HG02610 (cell line): ENCODE data around the gene STAT1.
"Not testable (repeated sequence)": the region's sequence is repeated elsewhere in the genome, so short reads cannot be mapped to it uniquely, and the experiment has no call there.

ENCODE experiments used
- ATAC-seq: cut with Tn5 transposase; IDR thresholded peaks from one replicate; pipeline ENCODE4 v1.9.1; 2021; ENCODE audit warnings: mild to moderate bottlenecking, moderate library complexity; ENCODE audit not compliant: unreplicated experiment

STAT1 gene

DNA sequence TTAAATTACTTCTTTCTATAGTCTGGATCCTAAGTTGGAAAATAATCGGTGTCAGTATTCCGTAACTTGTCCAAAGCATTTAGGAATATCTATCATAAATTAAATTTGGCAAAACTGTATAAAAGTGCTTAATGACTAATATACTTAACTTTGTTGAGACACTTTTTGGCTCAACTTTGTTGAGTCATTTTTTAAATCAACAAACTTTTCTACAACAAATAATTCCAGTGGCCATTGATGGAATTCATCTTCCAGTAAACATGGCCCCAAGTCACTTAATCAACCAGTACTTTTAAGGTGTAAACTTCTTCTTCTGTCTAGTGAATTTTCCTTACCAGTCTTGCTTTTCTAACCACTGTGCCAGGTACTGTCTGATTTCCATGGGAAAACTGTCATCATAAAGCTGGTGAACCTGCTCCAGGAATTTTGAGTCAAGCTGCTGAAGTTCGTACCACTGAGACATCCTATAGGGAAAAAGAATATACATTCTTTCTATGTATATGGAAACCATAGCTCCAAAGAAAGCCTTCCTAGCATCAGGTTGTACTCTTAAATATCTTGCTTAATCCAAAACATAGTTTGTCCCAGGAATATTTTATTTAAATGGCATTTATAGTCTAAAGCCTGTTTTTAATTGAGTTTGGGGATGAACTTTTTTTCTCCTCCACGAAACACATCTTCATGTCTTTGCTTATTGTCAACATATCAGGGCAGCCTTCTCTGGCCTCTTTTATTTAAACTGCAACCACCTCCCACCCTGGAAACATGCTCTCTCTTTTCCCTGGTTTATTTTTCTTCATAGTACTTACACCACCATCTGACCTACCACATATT is 4.2 kb downstream of the STAT1 start:
- no peak for ATAC-seq

GRCh38 chr2:191008286-191008685 is 5.7 kb downstream of the STAT1 start:
- no peak for ATAC-seq

GRCh38 chr2:191006997-191007783 is 6.8 kb downstream of the STAT1 start:
- no peak for ATAC-seq

GRCh38 chr2:191006297-191006696 is 7.7 kb downstream of the STAT1 start:
- ATAC-seq, result no peak

DNA sequence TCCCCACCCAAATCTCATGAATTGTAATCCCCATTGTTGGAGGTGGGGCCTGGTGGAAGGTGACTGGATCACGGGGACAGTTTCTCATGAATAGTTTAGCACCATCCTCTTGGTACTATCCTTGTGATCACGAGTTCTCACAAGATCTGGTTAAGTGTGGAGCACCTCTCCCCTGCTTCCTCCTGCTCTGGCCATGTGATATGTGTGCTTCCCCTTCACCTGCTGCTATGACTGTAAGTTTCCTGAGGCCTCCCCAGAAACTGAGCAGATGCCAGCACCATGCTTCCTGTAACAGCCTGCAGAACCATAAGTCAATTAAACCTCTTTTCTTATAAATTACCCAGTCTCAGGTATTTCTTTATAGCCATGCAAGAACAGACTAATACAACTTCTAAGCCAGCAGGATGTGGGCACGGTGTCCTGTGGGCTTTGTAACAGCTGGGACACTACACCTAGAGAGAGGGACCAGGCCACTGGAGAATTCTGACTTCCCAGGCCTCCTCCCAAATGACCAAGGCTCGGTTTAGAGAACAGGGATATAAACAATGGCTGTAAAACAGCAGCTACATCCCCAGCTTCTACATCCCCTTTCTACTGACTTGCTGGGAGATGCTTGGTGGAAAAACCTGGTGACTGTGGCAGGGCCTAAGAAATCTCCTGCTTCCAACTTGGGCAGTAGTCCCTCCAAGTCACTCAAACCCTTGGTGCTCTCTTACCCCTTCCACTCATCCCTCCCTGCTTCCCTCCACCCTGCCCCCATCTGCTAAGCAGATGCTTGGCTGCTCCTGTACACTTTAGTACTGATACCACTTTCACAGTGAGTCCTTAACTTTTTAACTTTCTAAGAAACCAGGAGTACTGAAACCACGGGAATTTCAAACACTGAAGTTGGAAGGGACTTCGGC is 10.3 kb downstream of the STAT1 start:
- ATAC-seq, result no peak

GRCh38 chr2:191001624-191002023 is 12.3 kb downstream of the STAT1 start:
- no peak for ATAC-seq

GRCh38 chr2:191001032-191001431 is 12.9 kb downstream of the STAT1 start:
- ATAC-seq, result no peak

DNA sequence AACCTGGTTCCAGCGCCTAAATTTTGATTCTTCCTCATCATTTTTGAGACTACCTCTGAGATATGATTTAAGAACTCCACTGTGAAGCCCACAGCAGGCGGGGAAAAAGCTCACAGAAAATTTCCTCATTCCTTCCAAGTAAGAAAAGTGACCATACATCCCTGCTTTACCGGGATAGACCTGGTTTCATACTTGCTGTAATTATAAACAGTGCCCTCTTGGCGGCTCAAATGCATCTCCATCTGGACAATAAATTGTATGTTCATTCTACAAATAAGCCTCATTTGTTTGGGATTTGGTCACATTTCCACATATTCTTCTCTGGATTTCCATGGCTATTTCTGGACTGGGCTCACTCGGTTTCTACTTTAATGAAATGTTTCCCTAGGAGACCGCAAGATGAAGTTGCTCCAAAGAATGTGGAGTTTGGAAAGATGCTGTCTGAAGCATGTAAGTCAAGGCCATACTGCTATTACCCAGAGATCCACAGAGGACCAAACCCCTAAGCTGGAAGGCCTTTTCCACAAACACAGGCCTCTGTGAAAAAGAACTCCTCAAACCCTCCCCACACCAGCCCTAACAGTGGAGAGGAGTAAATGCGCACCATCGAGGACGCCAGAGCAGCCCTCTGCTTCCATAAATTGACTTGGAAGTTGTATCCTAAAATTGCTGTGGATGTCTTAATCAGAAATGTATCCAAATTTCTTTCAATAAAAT is 13.9 kb downstream of the STAT1 start:
- ATAC-seq, result no peak

GRCh38 chr2:190999058-190999457 is 14.9 kb downstream of the STAT1 start:
- no peak for ATAC-seq

DNA sequence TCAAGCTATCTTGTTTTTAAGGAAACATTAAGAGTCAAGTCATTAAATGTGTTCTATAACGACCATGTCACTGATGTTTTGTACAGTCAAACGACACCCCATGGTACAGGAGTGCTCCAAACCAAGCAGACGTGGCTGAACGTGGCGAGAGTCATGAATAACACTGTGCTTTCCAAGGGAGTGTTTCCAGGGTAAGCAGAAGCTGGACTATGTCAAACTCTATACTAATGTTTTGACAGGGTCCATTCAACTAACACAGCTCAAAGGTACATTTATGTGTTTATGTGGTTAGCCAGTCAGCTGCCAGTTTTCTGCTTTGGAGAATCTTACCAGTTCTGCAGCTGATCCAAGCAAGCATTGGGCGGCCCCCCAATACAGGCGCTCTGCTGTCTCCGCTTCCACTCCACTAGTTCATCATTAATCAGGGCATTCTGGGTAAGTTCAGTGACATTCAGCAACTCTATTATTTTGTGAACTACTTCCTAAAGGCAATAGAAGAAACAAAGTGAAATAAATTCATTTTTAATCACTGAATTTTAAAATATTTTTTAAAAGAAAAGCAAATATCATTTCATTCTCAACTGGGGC is 16.4 kb downstream of the STAT1 start:
- no peak for ATAC-seq

DNA sequence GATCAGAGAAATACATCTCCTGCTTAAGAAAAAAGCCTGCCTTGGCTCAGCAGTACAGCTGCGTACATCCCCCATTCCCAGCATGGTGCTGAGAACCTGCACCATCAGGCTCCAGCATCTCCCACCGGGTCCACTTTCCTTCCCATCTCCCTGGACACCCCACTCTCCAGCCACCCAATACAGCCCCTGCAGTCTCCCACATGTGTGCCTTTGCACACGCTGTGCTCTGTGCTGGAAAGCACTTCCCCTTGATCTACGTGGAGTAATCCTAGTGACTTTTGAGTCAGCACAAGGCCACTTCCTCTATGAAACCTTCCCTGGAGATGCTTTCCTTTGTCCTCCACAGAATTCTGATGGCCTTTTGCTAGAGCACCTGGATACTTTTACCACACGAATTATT is 17.0 kb downstream of the STAT1 start:
- ATAC-seq, result no peak

DNA sequence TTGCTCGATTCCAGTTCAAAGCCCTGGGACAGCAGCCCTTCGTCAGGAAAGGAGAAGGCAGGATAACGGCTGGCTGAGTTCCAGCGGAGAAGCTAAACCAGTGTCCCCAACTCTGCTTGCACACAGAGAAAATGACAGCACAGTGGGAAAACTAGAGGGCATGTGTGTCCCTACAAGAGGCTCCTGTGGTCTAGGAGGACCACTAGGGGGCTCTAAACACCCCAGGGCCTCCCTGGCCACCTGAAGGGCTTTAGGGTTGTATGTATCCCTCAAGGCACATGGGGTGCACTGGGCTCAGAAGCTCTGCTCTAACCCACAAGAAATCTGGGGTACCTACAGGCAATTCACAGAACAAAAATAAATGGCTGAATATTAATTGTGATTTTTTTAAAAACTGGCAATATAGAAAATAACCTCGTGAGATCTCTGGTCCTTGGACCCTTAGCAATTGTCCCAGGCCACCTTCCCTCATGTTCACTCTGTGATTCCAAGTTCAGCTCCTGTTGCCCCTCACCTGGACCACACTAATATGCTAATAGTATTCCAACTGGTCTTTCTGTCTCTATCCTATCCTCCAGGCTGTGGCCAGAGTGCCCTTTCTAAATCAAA is 17.5 kb downstream of the STAT1 start:
- ATAC-seq, result no peak

DNA sequence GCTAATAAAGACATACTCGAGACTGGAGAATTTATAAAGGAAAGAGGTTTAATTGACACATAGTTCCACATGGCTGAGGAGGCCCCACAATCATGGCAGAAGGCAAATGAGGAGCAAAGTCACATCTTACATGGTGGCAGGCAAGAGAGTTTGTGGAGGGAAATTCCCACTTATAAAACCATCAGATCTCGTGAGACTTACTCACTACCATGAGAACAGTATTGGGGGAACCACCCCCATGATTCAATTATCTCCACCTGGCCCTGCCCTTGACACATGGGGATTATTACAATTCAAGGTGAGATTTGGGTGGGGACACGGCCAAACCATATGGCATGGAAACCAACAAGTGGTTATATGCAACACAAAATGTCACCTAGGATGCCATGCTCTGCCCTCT is 18.7 kb downstream of the STAT1 start:
- ATAC-seq, result not testable (repeated sequence)

DNA sequence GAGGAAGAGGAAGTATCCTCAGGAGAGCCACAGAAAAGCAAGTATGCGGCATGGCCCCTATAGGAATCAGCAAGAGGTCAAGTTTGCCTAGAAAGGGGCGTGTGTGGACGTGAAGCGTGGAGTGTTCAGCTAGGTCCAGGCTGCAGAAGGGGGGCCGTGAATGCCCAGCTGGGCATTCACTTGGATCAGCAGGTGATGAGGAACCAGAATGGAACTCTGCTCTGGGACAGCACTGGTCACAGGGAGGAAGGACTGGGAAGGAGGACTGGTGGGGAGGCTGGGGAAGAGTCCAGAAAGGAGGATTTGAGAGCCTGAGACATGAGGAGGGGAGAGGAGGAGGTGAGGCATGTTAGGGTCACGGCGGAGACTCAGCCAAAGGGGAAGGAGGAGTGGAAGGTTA is 19.8 kb downstream of the STAT1 start:
- ATAC-seq, result no peak

- no peak for ATAC-seq
These were observed 20.7 kb downstream of the STAT1 start for GRCh38 chr2:190993292-190993643.

GRCh38 chr2:190990132-190990531 is 23.8 kb downstream of the STAT1 start:
- ATAC-seq, result no peak

- ATAC-seq, result no peak
These were observed 25.1 kb downstream of the STAT1 start for GRCh38 chr2:190988910-190989309.

DNA sequence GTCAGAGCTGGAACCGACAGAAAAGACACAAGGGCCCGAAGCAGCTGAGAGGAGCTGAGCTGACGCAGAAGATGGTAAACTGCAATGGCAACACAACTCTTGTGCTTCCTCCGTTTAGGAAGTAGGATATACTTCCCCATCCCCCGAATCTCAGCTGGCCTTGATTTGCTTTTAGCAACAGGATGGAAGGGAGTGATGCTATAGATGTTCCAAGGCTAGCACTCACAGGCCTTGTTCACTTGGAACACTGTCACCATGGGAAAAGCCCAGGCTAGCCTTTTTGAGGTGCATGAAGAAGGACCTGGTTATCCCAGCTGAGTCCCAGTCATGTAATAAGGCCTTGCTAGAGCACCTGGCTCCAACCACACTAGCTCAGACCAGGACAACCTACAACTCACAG is 26.0 kb downstream of the STAT1 start:
- no peak for ATAC-seq

DNA sequence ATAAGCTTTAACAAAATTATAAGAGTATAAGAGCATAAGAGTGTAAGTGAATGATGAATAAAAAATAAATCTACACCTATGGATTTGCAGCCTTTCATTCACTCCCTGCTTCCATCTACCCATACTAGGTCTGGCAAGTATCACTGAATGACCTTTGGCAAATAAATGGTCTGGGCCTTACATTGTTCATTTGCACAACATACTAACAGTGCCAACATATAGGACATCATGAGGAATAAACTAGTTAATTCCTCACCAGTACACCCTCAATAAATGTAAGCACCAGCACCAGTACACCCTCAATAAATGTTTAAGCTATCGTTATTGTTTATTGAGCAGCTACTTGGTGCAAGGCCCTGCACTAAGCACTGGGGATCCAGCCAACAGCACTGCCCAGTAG is 26.9 kb downstream of the STAT1 start:
- no peak for ATAC-seq
